Vagina (tissue), 2 donors: ENCODE results near the gene ADARB2. TPM values are rescaled to one million over a fixed set of nuclear protein-coding genes. Genes with fewer than 3 reads are reported as not detected.

Experiments
- DNase-seq, 2 donors: peaks; one replicate each; pipeline ENCODE4 v3.0.0-alpha.2; 2017; ENCODE audit errors: extremely low spot score in 2 of 2
- H3K27ac ChIP-seq: fragments of 200-600 bp; sonication (generic); one replicate; pipeline ENCODE4 v1.5.1; 2019
- H3K27me3 ChIP-seq: fragments of 200-600 bp; sonication (generic); one replicate; pipeline ENCODE4 v1.5.1; 2019
- H3K36me3 ChIP-seq, 2 donors: fragments of 200-600 bp; sonication (generic); one replicate each; pipeline ENCODE4 v1.5.1; 2017 to 2019
- H3K4me1 ChIP-seq: fragments of 200-600 bp; sonication (generic); one replicate; pipeline ENCODE4 v1.5.1; 2019
- H3K4me3 ChIP-seq, 2 donors: fragments of 200-600 bp; sonication (generic); 1 replicate in 1 of 2; 2 replicates in 1 of 2; pipeline ENCODE4 v1.5.1; 2016 to 2019
- H3K9me3 ChIP-seq: fragments of 200-600 bp; sonication (generic); one replicate; pipeline ENCODE4 v1.5.1; 2019
- CTCF ChIP-seq, 3 experiments: fragments of 450-650 bp in 2 of 3; fragments of 200-600 bp in 1 of 3; sonication (generic) in 1 of 3; IDR thresholded peaks; one replicate each; pipeline ENCODE4 v1.5.1; 2017 to 2019; ENCODE audit warnings: antibody characterized with exemption in 3 of 3, mild to moderate bottlenecking in 2 of 3, moderate library complexity in 2 of 3
- POLR2A ChIP-seq, 2 donors: fragments of 450-650 bp; IDR thresholded peaks; one replicate each; pipeline ENCODE4 v1.6.1; 2017; ENCODE audit warnings: antibody characterized with exemption in 2 of 2, mild to moderate bottlenecking in 2 of 2, moderate library complexity in 2 of 2
- POLR2AphosphoS5 ChIP-seq, 2 donors: sonication (generic); formaldehyde crosslinking; IDR thresholded peaks; one replicate each; pipeline ENCODE4 v1.9.0; 2017; ENCODE audit warnings: antibody characterized with exemption in 2 of 2, mild to moderate bottlenecking in 2 of 2, low read depth in 1 of 2; ENCODE audit not compliant: insufficient read depth in 1 of 2
- intact Hi-C: fragments of 100-400 bp; cut with DNase I; formaldehyde crosslinking; loops from one replicate; pipeline ENCODE4 v1.15.1; 2023
- total RNA-seq: library from RNA; depleted of rRNA; stranded (reverse); fragments of >200 nt; gene quantifications from one replicate; pipeline ENCODE4 v1.2.3, GENCODE V29; 2016

ADARB2 gene
- total RNA-seq, 1 donor from 2014 or later: 3.4 TPM

DNA sequence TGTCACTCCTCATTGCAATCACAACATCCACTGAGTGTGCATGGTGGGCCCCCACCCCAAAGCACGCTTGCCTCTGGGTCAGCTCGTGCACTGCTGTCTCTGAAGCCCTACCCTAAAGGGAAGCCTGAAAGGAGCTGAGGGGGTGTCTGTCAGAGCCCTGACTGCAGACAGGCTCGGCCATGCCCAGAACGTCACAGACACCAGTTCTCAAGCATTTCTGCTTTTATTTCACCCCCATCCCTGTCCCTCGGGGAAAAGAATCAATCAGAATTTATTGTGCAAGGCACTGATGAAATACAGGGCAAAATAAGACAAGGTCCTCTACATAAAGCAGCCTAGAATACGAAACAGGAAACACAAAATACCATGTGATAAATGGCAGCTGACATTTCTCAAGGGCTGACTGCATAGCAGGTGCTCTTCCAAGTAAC is 449.3 kb downstream of the ADARB2 start:
- DNase-seq: no peak
- TF ChIP-seq CTCF (IDR thresholded peaks at IDR 0.05) (no peak), POLR2AphosphoS5 (IDR thresholded peaks at IDR 0.05; ENCODE audit: insufficient read depth in 1 of 2, low read depth in 1 of 2) (peak in 1 of 2 donors; percentile 14), POLR2A (IDR thresholded peaks at IDR 0.05) (no peak)
- Histone ChIP-seq H3K36me3 (no peaks in the 10 kb centered on the region), H3K27ac (peak overlapping the region; percentile 13), H3K4me3 (no peak overlapping the region), H3K27me3 (no peaks in the 10 kb centered on the region), H3K9me3 (no peaks in the 10 kb centered on the region), H3K4me1 (peaks cover 35% of the 10 kb centered on the region)
- intact Hi-C loops: no loop called here

DNA sequence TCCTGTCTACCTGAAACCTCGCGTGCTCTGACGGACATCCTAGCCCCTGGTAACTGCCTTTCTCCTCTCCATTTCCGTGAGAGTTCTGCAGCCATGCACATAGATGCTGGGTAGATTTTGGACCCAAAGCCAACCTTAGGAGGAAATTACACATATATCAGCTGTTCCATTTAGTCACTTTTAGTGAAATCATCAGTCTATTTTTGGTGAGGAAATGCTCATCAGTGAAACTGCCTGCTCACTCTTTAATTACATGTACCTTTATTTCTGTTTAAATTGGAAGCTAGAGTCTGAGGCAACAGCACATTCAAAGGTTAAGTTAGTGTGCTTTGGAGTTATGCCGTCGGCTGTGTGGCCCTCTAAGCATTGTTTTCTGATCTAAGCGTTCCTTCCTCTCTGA is 449.8 kb downstream of the ADARB2 start:
- no peaks in the 10 kb centered on the region for H3K9me3 ChIP-seq

GRCh38 chr10:1284076-1284475 is 453.2 kb downstream of the ADARB2 start:
- no peaks in the 10 kb centered on the region for H3K9me3 ChIP-seq
- intact Hi-C loops: no loop called here
- H3K4me3 ChIP-seq: no peak overlapping the region
- TF ChIP-seq POLR2A (IDR thresholded peaks at IDR 0.05): no peak
- TF ChIP-seq POLR2AphosphoS5 (IDR thresholded peaks at IDR 0.05; ENCODE audit: insufficient read depth in 1 of 2, low read depth in 1 of 2): no peak
- TF ChIP-seq CTCF (IDR thresholded peaks at IDR 0.05): no peak
- DNase-seq: no peak
- peaks cover 22% of the 10 kb centered on the region for H3K4me1 ChIP-seq
- H3K27ac ChIP-seq: no peak overlapping the region
- no peaks in the 10 kb centered on the region for H3K36me3 ChIP-seq
- H3K27me3 ChIP-seq: no peaks in the 10 kb centered on the region

More for the DNA sequence above, 449.8 kb downstream of the ADARB2 start:
- intact Hi-C loops: no loop called here
- TF ChIP-seq POLR2AphosphoS5 (IDR thresholded peaks at IDR 0.05; ENCODE audit: insufficient read depth in 1 of 2, low read depth in 1 of 2) (no peak), POLR2A (IDR thresholded peaks at IDR 0.05) (no peak), CTCF (IDR thresholded peaks at IDR 0.05) (no peak)
- Histone ChIP-seq H3K4me3 (no peak overlapping the region), H3K4me1 (peaks cover 35% of the 10 kb centered on the region), H3K36me3 (no peaks in the 10 kb centered on the region), H3K27me3 (no peaks in the 10 kb centered on the region), H3K27ac (no peak overlapping the region)
- DNase-seq: no peak

- no peaks in the 10 kb centered on the region for H3K36me3 ChIP-seq
- no peak overlapping the region for H3K27ac ChIP-seq
- no peaks in the 10 kb centered on the region for H3K9me3 ChIP-seq
- no peak for DNase-seq
- intact Hi-C loops: no loop called here
- H3K27me3 ChIP-seq: no peaks in the 10 kb centered on the region
- TF ChIP-seq POLR2A (IDR thresholded peaks at IDR 0.05) (no peak), CTCF (IDR thresholded peaks at IDR 0.05) (no peak), POLR2AphosphoS5 (IDR thresholded peaks at IDR 0.05; ENCODE audit: insufficient read depth in 1 of 2, low read depth in 1 of 2) (no peak)
- no peak overlapping the region for H3K4me3 ChIP-seq
- no peaks in the 10 kb centered on the region for H3K4me1 ChIP-seq
Observed at GRCh38 chr10:1281405-1281782, 455.9 kb downstream of the ADARB2 start.

DNA sequence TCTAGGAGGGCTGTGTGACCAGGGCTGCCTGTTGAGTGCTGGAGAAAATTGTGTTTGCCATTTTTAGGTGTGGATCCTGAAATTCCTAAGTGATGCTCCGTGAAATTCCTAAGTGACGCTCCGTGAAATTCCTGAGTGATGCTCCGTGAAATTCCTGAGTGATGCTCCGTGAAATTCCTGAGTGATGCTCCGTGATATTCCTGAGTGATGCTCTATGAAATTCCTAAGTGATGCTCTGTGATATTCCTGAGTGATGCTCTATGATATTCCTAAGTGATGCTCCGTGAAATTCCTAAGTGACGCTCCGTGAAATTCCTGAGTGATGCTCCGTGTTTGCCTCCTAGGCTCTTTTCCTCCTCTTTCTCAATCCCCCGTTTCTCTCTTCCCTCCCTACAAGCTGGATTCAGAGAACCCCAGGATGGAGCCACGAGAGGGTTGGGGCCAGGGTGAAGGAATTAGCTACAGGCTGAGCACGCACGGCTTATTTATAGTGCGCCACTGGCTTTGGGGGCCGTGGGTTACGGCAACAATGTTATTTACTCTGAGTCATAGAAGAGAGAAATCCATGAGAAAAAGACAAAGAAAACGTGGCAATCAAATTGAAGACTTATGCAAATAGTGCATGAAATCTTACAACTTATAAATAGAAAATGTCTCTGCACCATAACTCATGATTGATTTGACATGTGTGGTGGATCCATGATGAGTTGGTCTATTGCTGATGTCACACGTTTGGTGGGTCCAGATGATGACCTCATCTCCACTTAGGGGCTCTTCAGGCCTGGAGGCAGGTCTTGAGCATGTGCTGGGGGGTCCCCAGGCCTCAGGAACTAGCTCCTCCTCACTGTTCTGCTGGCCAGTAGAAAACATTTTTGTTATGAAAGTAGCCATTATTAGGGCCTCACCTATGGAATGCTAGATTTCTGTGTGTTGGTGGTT is 456.6 kb downstream of the ADARB2 start:
- H3K27me3 ChIP-seq: no peaks in the 10 kb centered on the region
- no peaks in the 10 kb centered on the region for H3K36me3 ChIP-seq
- no peak for DNase-seq
- no peaks in the 10 kb centered on the region for H3K9me3 ChIP-seq
- H3K27ac ChIP-seq: no peak overlapping the region
- no peak overlapping the region for H3K4me3 ChIP-seq
- H3K4me1 ChIP-seq: no peaks in the 10 kb centered on the region
- TF ChIP-seq POLR2A (IDR thresholded peaks at IDR 0.05): no peak
- intact Hi-C loops: no loop called here
